HepG2 (cell line): ENCODE data around the gene ZMYND8. TPM values are rescaled to one million over a fixed set of nuclear protein-coding genes. Genes with fewer than 3 reads are reported as not detected.

Source experiments
- GATAD2A ChIP-seq: IDR thresholded peaks from 2 replicates; pipeline ENCODE4 v1.6.1; 2016
- MXI1 ChIP-seq: IDR thresholded peaks from 3 replicates; pipeline ENCODE4 v1.6.1; 2012; ENCODE audit warnings: low read depth, low read length, inconsistent platforms, borderline replicate concordance
- NAIF1 ChIP-seq: sonication (generic); formaldehyde crosslinking; IDR thresholded peaks from 2 replicates; pipeline ENCODE4 v1.5.0; 2020; ENCODE audit warnings: mild to moderate bottlenecking, missing genetic modification reagents, borderline replicate concordance
- NFIC ChIP-seq: IDR thresholded peaks from 2 replicates; pipeline ENCODE4 v1.6.1; 2012; ENCODE audit warnings: mild to moderate bottlenecking, low read length, inconsistent platforms
- RELA ChIP-seq: sonication (generic); formaldehyde crosslinking; IDR thresholded peaks from 2 replicates; pipeline ENCODE4 v1.4.0; 2020; ENCODE audit warnings: missing genetic modification reagents
- SALL1 ChIP-seq: sonication (generic); formaldehyde crosslinking; IDR thresholded peaks from 2 replicates; pipeline ENCODE4 v1.8.0; 2022; ENCODE audit warnings: mild to moderate bottlenecking, missing genetic modification reagents
- SMARCC2 ChIP-seq: fragments of 450-650 bp; IDR thresholded peaks from 2 replicates; pipeline ENCODE4 v1.6.1; 2017; ENCODE audit warnings: antibody characterized with exemption, mild to moderate bottlenecking
- SOX13 ChIP-seq, 3 experiments: fragments of 450-650 bp in 1 of 3; sonication (generic) in 1 of 3; formaldehyde crosslinking in 1 of 3; IDR thresholded peaks in 2 of 3; conservative IDR thresholded peaks in 1 of 3; 2 replicates each; pipeline versions ENCODE4 v1.5.0 to v1.6.1; 2016 to 2020; ENCODE audit warnings: antibody characterized with exemption in 1 of 3, mild to moderate bottlenecking in 1 of 3, missing compliant biosample characterization in 1 of 3, missing genetic modification reagents in 1 of 3, moderate library complexity in 1 of 3
- SPEN ChIP-seq: sonication (generic); formaldehyde crosslinking; IDR thresholded peaks from 2 replicates; pipeline ENCODE4 v1.5.1; 2020; ENCODE audit warnings: low read depth, mild to moderate bottlenecking, missing genetic modification reagents
- TEAD2 ChIP-seq: sonication (generic); formaldehyde crosslinking; IDR thresholded peaks from 2 replicates; pipeline ENCODE4 v1.9.0; 2021; ENCODE audit warnings: missing genetic modification reagents
- TOPORS ChIP-seq: sonication (generic); formaldehyde crosslinking; IDR thresholded peaks from 2 replicates; pipeline ENCODE4 v1.8.0; 2023; ENCODE audit warnings: mild to moderate bottlenecking, missing genetic modification reagents
- WIZ ChIP-seq: sonication (generic); formaldehyde crosslinking; IDR thresholded peaks from 2 replicates; pipeline ENCODE4 v1.5.1; 2020; ENCODE audit warnings: mild to moderate bottlenecking, missing genetic modification reagents
- ZNF251 ChIP-seq: sonication (generic); formaldehyde crosslinking; IDR thresholded peaks from 2 replicates; pipeline ENCODE4 v1.9.0; 2021; ENCODE audit warnings: mild to moderate bottlenecking, missing genetic modification reagents
- ZNF326 ChIP-seq: sonication (generic); formaldehyde crosslinking; IDR thresholded peaks from 2 replicates; pipeline ENCODE4 v1.4.0; 2020; ENCODE audit warnings: missing genetic modification reagents, borderline replicate concordance
- ZNF33B ChIP-seq: sonication (generic); formaldehyde crosslinking; IDR thresholded peaks from 2 replicates; pipeline ENCODE4 v1.5.1; 2020; ENCODE audit warnings: mild to moderate bottlenecking, missing genetic modification reagents
- ZNF839 ChIP-seq: sonication (generic); formaldehyde crosslinking; IDR thresholded peaks from 2 replicates; pipeline ENCODE4 v1.4.0; 2020; ENCODE audit warnings: missing genetic modification reagents, mild to moderate bottlenecking, borderline replicate concordance
- polyA plus RNA-seq, 8 experiments: library from polyadenylated mRNA; depleted of rRNA in 3 of 8; stranded (reverse) in 7 of 8; unstranded in 1 of 8; fragments of >200 nt; fragmentation: Illumina TruSeq in 4 of 8; extraction: Trizol in 4 of 8; gene quantifications; 2 replicates each; pipeline versions ENCODE4 v1.2.1 to v1.2.3, GENCODE V29; 2011 to 2016; ENCODE audit warnings: low read depth in 4 of 8, missing spikeins in 1 of 8, mixed read lengths in 1 of 8; ENCODE audit not compliant: insufficient read depth in 1 of 8
- total RNA-seq, 5 experiments: library from RNA; depleted of rRNA; stranded (reverse); fragments of >200 nt; fragmentation: Illumina TruSeq; extraction: Trizol; gene quantifications; 2 replicates each; pipeline ENCODE4 v1.2.3, GENCODE V29; 2016; ENCODE audit warnings: low read depth in 1 of 5
- TF ChIP-seq, protein P1 (sequence below): sonication (generic); formaldehyde crosslinking; IDR thresholded peaks from 2 replicates; pipeline ENCODE4 v1.4.0; 2020; ENCODE audit warnings: mild to moderate bottlenecking, low read depth, missing genetic modification reagents
- TF ChIP-seq, protein P2 (sequence below): sonication (generic); formaldehyde crosslinking; IDR thresholded peaks from 2 replicates; pipeline ENCODE4 v1.4.0; 2020; ENCODE audit warnings: low read depth, mild to moderate bottlenecking, missing genetic modification reagents
- TF ChIP-seq, protein P3 (sequence below): sonication (generic); formaldehyde crosslinking; IDR thresholded peaks from 2 replicates; pipeline ENCODE4 v1.4.0; 2020; ENCODE audit warnings: mild to moderate bottlenecking, missing genetic modification reagents
- TF ChIP-seq, protein P4 (sequence below): sonication (generic); formaldehyde crosslinking; IDR thresholded peaks from 2 replicates; pipeline ENCODE4 v1.9.0; 2021; ENCODE audit warnings: missing genetic modification reagents, borderline replicate concordance
- TF ChIP-seq, protein P5 (sequence below): sonication (generic); formaldehyde crosslinking; IDR thresholded peaks from 2 replicates; pipeline ENCODE4 v1.8.0; 2022; ENCODE audit warnings: mild to moderate bottlenecking, missing genetic modification reagents, borderline replicate concordance

ZMYND8 gene
- total and polyA plus RNA-seq, 2 of the 13 experiments (the other 11 are each of a cell fraction or from before 2014, with no cell fraction given), result 53.9 to 84.7 TPM

DNA sequence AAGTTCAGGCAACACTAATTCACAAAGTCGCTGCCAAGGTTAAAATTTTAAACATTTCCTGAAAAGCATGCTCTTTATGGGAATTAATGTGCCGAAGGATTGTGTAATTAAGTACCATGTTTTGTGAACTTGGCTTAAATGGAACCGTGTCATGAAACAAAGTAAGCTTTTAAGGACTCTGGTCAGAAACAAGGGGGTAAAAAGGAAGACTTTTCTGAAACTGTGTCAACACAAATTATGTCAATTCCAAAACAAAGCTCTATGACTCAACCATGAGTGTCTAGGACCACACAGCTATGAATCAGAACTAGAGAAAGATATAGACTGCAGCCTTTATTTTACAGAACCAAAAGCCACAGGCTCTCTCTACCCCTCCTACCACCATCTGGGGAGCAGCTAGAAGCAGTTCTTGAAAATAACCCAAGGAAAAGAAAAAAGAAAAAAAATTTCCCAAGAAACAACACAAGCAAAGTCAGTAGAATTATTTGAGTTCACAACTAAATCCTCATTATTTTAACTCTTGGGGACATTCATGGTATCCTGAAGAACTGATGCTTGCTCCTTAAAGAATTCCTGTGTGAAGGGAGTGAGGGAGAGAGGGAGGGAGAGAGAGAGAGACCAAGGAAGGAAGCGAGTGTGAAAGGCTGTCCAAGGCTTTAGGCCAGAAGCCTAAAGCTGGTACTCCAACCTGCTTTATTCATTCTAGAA lies 81.9 kb downstream of the ZMYND8 start (continued):
- TF ChIP-seq TEAD2 (no peak), WIZ (CRISPR knock-in tag) (no peak), ZNF33B (CRISPR knock-in tag) (no peak), NAIF1 (CRISPR knock-in tag) (no peak), NFIC (0 out of 2 replicates have a peak, but pooled peaks have one; percentile 17), ZNF251 (no peak), ZNF326 (CRISPR knock-in tag) (no peak), TOPORS (CRISPR knock-in tag) (no peak), MXI1 (no peak), SPEN (no peak), SOX13 (IDR thresholded peaks at IDR 0.05) (no peak), SOX13 (CRISPR knock-in tag; conservative IDR thresholded peaks at IDR 0.05 in 1 of 2, IDR thresholded peaks at IDR 0.05 in 1 of 2) (peak in 1 of 2 experiments; percentile 47; a peak in 1 of 4 replicates), ZNF839 (CRISPR knock-in tag) (no peak), SMARCC2 (no peak), GATAD2A (peak; percentile 50), RELA (CRISPR knock-in tag) (no peak), SALL1 (CRISPR knock-in tag) (no peak)
- TF ChIP-seq, protein P1, sequence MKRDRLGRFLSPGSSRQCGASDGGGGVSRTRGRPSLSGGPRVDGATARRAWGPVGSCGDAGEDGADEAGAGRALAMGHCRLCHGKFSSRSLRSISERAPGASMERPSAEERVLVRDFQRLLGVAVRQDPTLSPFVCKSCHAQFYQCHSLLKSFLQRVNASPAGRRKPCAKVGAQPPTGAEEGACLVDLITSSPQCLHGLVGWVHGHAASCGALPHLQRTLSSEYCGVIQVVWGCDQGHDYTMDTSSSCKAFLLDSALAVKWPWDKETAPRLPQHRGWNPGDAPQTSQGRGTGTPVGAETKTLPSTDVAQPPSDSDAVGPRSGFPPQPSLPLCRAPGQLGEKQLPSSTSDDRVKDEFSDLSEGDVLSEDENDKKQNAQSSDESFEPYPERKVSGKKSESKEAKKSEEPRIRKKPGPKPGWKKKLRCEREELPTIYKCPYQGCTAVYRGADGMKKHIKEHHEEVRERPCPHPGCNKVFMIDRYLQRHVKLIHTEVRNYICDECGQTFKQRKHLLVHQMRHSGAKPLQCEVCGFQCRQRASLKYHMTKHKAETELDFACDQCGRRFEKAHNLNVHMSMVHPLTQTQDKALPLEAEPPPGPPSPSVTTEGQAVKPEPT (CRISPR knock-in tag), result no peak
- TF ChIP-seq, protein P2, sequence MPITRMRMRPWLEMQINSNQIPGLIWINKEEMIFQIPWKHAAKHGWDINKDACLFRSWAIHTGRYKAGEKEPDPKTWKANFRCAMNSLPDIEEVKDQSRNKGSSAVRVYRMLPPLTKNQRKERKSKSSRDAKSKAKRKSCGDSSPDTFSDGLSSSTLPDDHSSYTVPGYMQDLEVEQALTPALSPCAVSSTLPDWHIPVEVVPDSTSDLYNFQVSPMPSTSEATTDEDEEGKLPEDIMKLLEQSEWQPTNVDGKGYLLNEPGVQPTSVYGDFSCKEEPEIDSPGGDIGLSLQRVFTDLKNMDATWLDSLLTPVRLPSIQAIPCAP (CRISPR knock-in tag), result no peak
- TF ChIP-seq, protein P3, sequence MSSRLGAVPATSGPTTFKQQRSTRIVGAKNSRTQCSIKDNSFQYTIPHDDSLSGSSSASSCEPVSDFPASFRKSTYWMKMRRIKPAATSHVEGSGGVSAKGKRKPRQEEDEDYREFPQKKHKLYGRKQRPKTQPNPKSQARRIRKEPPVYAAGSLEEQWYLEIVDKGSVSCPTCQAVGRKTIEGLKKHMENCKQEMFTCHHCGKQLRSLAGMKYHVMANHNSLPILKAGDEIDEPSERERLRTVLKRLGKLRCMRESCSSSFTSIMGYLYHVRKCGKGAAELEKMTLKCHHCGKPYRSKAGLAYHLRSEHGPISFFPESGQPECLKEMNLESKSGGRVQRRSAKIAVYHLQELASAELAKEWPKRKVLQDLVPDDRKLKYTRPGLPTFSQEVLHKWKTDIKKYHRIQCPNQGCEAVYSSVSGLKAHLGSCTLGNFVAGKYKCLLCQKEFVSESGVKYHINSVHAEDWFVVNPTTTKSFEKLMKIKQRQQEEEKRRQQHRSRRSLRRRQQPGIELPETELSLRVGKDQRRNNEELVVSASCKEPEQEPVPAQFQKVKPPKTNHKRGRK, result no peak
- TF ChIP-seq, protein P4, sequence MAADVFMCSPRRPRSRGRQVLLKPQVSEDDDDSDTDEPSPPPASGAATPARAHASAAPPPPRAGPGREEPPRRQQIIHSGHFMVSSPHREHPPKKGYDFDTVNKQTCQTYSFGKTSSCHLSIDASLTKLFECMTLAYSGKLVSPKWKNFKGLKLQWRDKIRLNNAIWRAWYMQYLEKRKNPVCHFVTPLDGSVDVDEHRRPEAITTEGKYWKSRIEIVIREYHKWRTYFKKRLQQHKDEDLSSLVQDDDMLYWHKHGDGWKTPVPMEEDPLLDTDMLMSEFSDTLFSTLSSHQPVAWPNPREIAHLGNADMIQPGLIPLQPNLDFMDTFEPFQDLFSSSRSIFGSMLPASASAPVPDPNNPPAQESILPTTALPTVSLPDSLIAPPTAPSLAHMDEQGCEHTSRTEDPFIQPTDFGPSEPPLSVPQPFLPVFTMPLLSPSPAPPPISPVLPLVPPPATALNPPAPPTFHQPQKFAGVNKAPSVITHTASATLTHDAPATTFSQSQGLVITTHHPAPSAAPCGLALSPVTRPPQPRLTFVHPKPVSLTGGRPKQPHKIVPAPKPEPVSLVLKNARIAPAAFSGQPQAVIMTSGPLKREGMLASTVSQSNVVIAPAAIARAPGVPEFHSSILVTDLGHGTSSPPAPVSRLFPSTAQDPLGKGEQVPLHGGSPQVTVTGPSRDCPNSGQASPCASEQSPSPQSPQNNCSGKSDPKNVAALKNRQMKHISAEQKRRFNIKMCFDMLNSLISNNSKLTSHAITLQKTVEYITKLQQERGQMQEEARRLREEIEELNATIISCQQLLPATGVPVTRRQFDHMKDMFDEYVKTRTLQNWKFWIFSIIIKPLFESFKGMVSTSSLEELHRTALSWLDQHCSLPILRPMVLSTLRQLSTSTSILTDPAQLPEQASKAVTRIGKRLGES (CRISPR knock-in tag), result no peak
- TF ChIP-seq, protein P5, sequence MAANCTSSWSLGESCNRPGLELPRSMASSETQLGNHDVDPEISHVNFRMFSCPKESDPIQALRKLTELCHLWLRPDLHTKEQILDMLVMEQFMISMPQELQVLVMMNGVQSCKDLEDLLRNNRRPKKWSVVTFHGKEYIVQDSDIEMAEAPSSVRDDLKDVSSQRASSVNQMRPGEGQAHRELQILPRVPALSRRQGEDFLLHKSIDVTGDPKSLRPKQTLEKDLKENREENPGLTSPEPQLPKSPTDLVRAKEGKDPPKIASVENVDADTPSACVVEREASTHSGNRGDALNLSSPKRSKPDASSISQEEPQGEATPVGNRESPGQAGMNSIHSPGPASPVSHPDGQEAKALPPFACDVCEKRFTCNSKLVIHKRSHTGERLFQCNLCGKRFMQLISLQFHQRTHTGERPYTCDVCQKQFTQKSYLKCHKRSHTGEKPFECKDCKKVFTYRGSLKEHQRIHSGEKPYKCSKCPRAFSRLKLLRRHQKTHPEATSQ (CRISPR knock-in tag), result no peak
